ENCODE data around the gene PRKG2.
"Not testable (repeated sequence)": the region's sequence is repeated elsewhere in the genome, so short reads cannot be mapped to it uniquely, and the experiment has no call there.

Gene PRKG2

GRCh38 chr4:81227968-81228367 is 12.9 kb upstream of the PRKG2 start:
- Histone ChIP-seq H3K9me3 (ENCODE audit: low read length) (no peaks in the 10 kb centered on the region), H3K36me3 (ENCODE audit: insufficient read depth, low read length) (no peaks in the 10 kb centered on the region), H3K4me1 (ENCODE audit: insufficient read depth, low read length) (no peaks in the 10 kb centered on the region), H3K4me3 (ENCODE audit: low read length) (no peak overlapping the region), H3K27me3 (ENCODE audit: insufficient read depth, low read length) (no peaks in the 10 kb centered on the region), H2AFZ (ENCODE audit: low read depth, low read length) (no peak overlapping the region)

GRCh38 chr4:81227138-81227537 is 12.1 kb upstream of the PRKG2 start:
- no peak overlapping the region for H3K4me3 ChIP-seq (ENCODE audit: low read length)
- H3K9me3 ChIP-seq (ENCODE audit: low read length): no peaks in the 10 kb centered on the region
- no peaks in the 10 kb centered on the region for H3K4me1 ChIP-seq (ENCODE audit: insufficient read depth, low read length)
- H3K36me3 ChIP-seq (ENCODE audit: insufficient read depth, low read length): no peaks in the 10 kb centered on the region
- H3K27me3 ChIP-seq (ENCODE audit: insufficient read depth, low read length): no peaks in the 10 kb centered on the region
- no peak overlapping the region for H2AFZ ChIP-seq (ENCODE audit: low read depth, low read length)

- H3K4me3 ChIP-seq (ENCODE audit: low read length): no peak overlapping the region
- H2AFZ ChIP-seq (ENCODE audit: low read depth, low read length): no peak overlapping the region
- no peaks in the 10 kb centered on the region for H3K4me1 ChIP-seq (ENCODE audit: insufficient read depth, low read length)
- H3K9me3 ChIP-seq (ENCODE audit: low read length): no peaks in the 10 kb centered on the region
- no peaks in the 10 kb centered on the region for H3K36me3 ChIP-seq (ENCODE audit: insufficient read depth, low read length)
- no peaks in the 10 kb centered on the region for H3K27me3 ChIP-seq (ENCODE audit: insufficient read depth, low read length)
Observed at GRCh38 chr4:81225252-81225651, 10.2 kb upstream of the PRKG2 start.

- H3K36me3 ChIP-seq (ENCODE audit: insufficient read depth, low read length); H3K4me3 ChIP-seq (ENCODE audit: low read length); H3K4me1 ChIP-seq (ENCODE audit: insufficient read depth, low read length); H2AFZ ChIP-seq (ENCODE audit: low read depth, low read length); H3K9me3 ChIP-seq (ENCODE audit: low read length): not testable (repeated sequence)
- H3K27me3 ChIP-seq (ENCODE audit: insufficient read depth, low read length): peaks cover 11% of the 10 kb centered on the region
Observed at GRCh38 chr4:81222082-81222472, 7.1 kb upstream of the PRKG2 start.

- Histone ChIP-seq H3K27me3 (ENCODE audit: insufficient read depth, low read length) (peaks cover 13% of the 10 kb centered on the region), H2AFZ (ENCODE audit: low read depth, low read length) (no peak overlapping the region), H3K9me3 (ENCODE audit: low read length) (no peaks in the 10 kb centered on the region), H3K4me1 (ENCODE audit: insufficient read depth, low read length) (no peaks in the 10 kb centered on the region), H3K4me3 (ENCODE audit: low read length) (no peak overlapping the region), H3K36me3 (ENCODE audit: insufficient read depth, low read length) (no peaks in the 10 kb centered on the region)
Observed at GRCh38 chr4:81221303-81222081, 6.5 kb upstream of the PRKG2 start.

- H3K9me3 ChIP-seq (ENCODE audit: low read length): no peaks in the 10 kb centered on the region
Observed at GRCh38 chr4:81220271-81220670, 5.2 kb upstream of the PRKG2 start.

GRCh38 chr4:81218206-81218605 is 3.2 kb upstream of the PRKG2 start:
- Histone ChIP-seq H3K27me3 (ENCODE audit: insufficient read depth, low read length) (peaks cover 46% of the 10 kb centered on the region), H3K4me1 (ENCODE audit: insufficient read depth, low read length) (no peaks in the 10 kb centered on the region), H2AFZ (ENCODE audit: low read depth, low read length) (no peak overlapping the region), H3K4me3 (ENCODE audit: low read length) (no peak overlapping the region), H3K9me3 (ENCODE audit: low read length) (no peaks in the 10 kb centered on the region), H3K36me3 (ENCODE audit: insufficient read depth, low read length) (no peaks in the 10 kb centered on the region)

More at GRCh38 chr4:81220271-81220670, 5.2 kb upstream of the PRKG2 start:
- Histone ChIP-seq H2AFZ (ENCODE audit: low read depth, low read length) (no peak overlapping the region), H3K36me3 (ENCODE audit: insufficient read depth, low read length) (no peaks in the 10 kb centered on the region), H3K4me1 (ENCODE audit: insufficient read depth, low read length) (no peaks in the 10 kb centered on the region), H3K4me3 (ENCODE audit: low read length) (no peak overlapping the region), H3K27me3 (ENCODE audit: insufficient read depth, low read length) (peaks cover 25% of the 10 kb centered on the region)

- Histone ChIP-seq H3K9me3 (ENCODE audit: low read length) (no peaks in the 10 kb centered on the region), H3K36me3 (ENCODE audit: insufficient read depth, low read length) (no peaks in the 10 kb centered on the region), H3K27me3 (ENCODE audit: insufficient read depth, low read length) (peaks cover 50% of the 10 kb centered on the region), H2AFZ (ENCODE audit: low read depth, low read length) (no peak overlapping the region), H3K4me3 (ENCODE audit: low read length) (no peak overlapping the region), H3K4me1 (ENCODE audit: insufficient read depth, low read length) (no peaks in the 10 kb centered on the region)
Observed at GRCh38 chr4:81217779-81218178, 2.8 kb upstream of the PRKG2 start.

GRCh38 chr4:81215931-81216330 is 909 bp upstream of the PRKG2 start:
- H3K9me3 ChIP-seq (ENCODE audit: low read length): no peaks in the 10 kb centered on the region
- H3K27me3 ChIP-seq (ENCODE audit: insufficient read depth, low read length): peaks cover 53% of the 10 kb centered on the region
- no peak overlapping the region for H3K4me3 ChIP-seq (ENCODE audit: low read length)
- no peak overlapping the region for H2AFZ ChIP-seq (ENCODE audit: low read depth, low read length)
- no peaks in the 10 kb centered on the region for H3K4me1 ChIP-seq (ENCODE audit: insufficient read depth, low read length)
- no peaks in the 10 kb centered on the region for H3K36me3 ChIP-seq (ENCODE audit: insufficient read depth, low read length)

- Histone ChIP-seq H3K9me3 (ENCODE audit: low read length) (no peaks in the 10 kb centered on the region), H3K27me3 (ENCODE audit: insufficient read depth, low read length) (peaks cover 53% of the 10 kb centered on the region), H3K4me3 (ENCODE audit: low read length) (peak overlapping the region; percentile 3), H3K4me1 (ENCODE audit: insufficient read depth, low read length) (no peaks in the 10 kb centered on the region), H2AFZ (ENCODE audit: low read depth, low read length) (peak overlapping the region; percentile 66), H3K36me3 (ENCODE audit: insufficient read depth, low read length) (no peaks in the 10 kb centered on the region)
Observed at GRCh38 chr4:81214144-81214880, 710 bp downstream of the PRKG2 start.

GRCh38 chr4:81213671-81214070 is 1.4 kb downstream of the PRKG2 start:
- Histone ChIP-seq H2AFZ (ENCODE audit: low read depth, low read length) (no peak overlapping the region), H3K36me3 (ENCODE audit: insufficient read depth, low read length) (no peaks in the 10 kb centered on the region), H3K9me3 (ENCODE audit: low read length) (no peaks in the 10 kb centered on the region), H3K4me1 (ENCODE audit: insufficient read depth, low read length) (no peaks in the 10 kb centered on the region), H3K4me3 (ENCODE audit: low read length) (no peak overlapping the region), H3K27me3 (ENCODE audit: insufficient read depth, low read length) (peaks cover 53% of the 10 kb centered on the region)

GRCh38 chr4:81211956-81212355 is 3.1 kb downstream of the PRKG2 start:
- Histone ChIP-seq H2AFZ (ENCODE audit: low read depth, low read length) (no peak overlapping the region), H3K4me3 (ENCODE audit: low read length) (no peak overlapping the region), H3K36me3 (ENCODE audit: insufficient read depth, low read length) (no peaks in the 10 kb centered on the region), H3K27me3 (ENCODE audit: insufficient read depth, low read length) (peaks cover 42% of the 10 kb centered on the region), H3K4me1 (ENCODE audit: insufficient read depth, low read length) (no peaks in the 10 kb centered on the region), H3K9me3 (ENCODE audit: low read length) (no peaks in the 10 kb centered on the region)

GRCh38 chr4:81207828-81208227 is 7.2 kb downstream of the PRKG2 start:
- Histone ChIP-seq H3K4me3 (ENCODE audit: low read length) (no peak overlapping the region), H3K36me3 (ENCODE audit: insufficient read depth, low read length) (no peaks in the 10 kb centered on the region), H3K9me3 (ENCODE audit: low read length) (no peaks in the 10 kb centered on the region), H3K27me3 (ENCODE audit: insufficient read depth, low read length) (peaks cover 4% of the 10 kb centered on the region), H2AFZ (ENCODE audit: low read depth, low read length) (no peak overlapping the region), H3K4me1 (ENCODE audit: insufficient read depth, low read length) (no peaks in the 10 kb centered on the region)
